ENCODE results near the gene UGT3A1.

The UGT3A1 gene

GRCh38 chr5:35908814-35909213 is 82.4 kb downstream of the UGT3A1 start:
- DNase-seq (ENCODE audit: low read depth in 2 of 3, low spot score in 2 of 3) = no peak

- no peak for DNase-seq (ENCODE audit: low read depth in 2 of 3, low spot score in 2 of 3)
Observed at GRCh38 chr5:35908228-35908627, 83.0 kb downstream of the UGT3A1 start.

- DNase-seq (ENCODE audit: low read depth in 2 of 3, low spot score in 2 of 3) = no peak
Observed at GRCh38 chr5:35904443-35905132, 86.6 kb downstream of the UGT3A1 start.

GRCh38 chr5:35903631-35904203 is 87.5 kb downstream of the UGT3A1 start:
- no peak for DNase-seq (ENCODE audit: low read depth in 2 of 3, low spot score in 2 of 3)

DNA sequence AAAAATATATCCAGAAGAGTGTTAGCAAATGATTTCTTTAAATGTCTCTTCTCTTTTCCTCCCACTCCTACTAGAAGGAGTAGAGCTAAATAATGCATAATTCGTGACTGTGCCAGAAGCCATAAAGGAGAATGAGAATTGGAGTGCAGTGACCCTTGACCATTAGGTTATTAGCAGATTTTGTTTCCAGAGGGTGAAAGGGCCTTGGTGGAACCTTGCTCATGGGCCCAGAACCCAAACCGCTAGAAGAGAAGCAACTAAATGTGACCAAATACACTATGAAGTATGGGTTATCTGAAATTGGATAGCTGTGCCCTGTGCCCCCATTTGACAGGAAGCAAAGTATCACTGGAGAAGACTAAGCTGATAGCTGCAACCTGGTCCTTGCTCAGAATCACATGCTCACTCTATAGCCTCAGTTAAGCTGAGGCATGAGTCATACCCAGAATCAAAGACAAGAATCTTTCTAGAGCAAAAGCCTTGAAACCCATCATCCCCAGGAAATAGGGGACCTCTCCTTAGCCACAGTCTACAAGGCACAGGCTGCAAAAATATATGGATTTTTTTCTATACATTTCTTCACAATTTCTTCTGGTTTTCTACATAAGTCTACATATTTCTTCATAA is 89.0 kb downstream of the UGT3A1 start:
- no peak for DNase-seq (ENCODE audit: low read depth in 2 of 3, low spot score in 2 of 3)
